A673 (cell line): ENCODE measurements around the gene H6PD. TPM values are rescaled to one million over a fixed set of nuclear protein-coding genes. Genes with fewer than 3 reads are reported as not detected.

Source experiments
- BruUV-seq: library from RNA; stranded (reverse); fragments of 400-500 nt; replicated peaks from 2 replicates; lab custom pipeline; 2021; lab: Mats Ljungman, UMichigan
- CTCF ChIA-PET: fragments of 300-600 bp; sonication (Branson Sonifier 250); formaldehyde crosslinking; loops from one replicate; lab custom pipeline; 2022; ENCODE audit warnings: antibody characterized with exemption; lab: Charles Lee
- POLR2A ChIA-PET: fragments of 300-600 bp; sonication (Branson Sonifier 250); formaldehyde crosslinking; loops from one replicate; lab custom pipeline; 2022; ENCODE audit warnings: antibody characterized with exemption; ENCODE audit not compliant: low non-redundant PET; lab: Charles Lee
- DNase-seq: peaks from one replicate; pipeline ENCODE4 v3.0.0-alpha.2; 2015; ENCODE audit warnings: low spot score
- H3K27ac ChIP-seq: fragments of 200-600 bp; sonication (generic); 2 replicates; pipeline ENCODE4 v1.5.1; 2016; ENCODE audit warnings: mixed run types, low read depth, mild to moderate bottlenecking, mixed read lengths, antibody characterized with exemption, low read length; ENCODE audit not compliant: poor library complexity, severe bottlenecking
- H3K27me3 ChIP-seq: fragments of 200-600 bp; sonication (generic); replicated peaks from 2 replicates; pipeline ENCODE4 v1.6.1; 2017; ENCODE audit warnings: mixed run types, low read depth, mild to moderate bottlenecking, mixed read lengths, antibody characterized with exemption, low read length; ENCODE audit not compliant: insufficient read depth, poor library complexity
- H3K36me3 ChIP-seq: fragments of 200-600 bp; sonication (generic); 2 replicates; pipeline ENCODE4 v1.6.1; 2016; ENCODE audit warnings: mixed run types, mild to moderate bottlenecking, mixed read lengths, antibody characterized with exemption, low read length; ENCODE audit not compliant: insufficient read depth, poor library complexity, severe bottlenecking
- H3K4me1 ChIP-seq: fragments of 200-600 bp; sonication (generic); 2 replicates; pipeline ENCODE4 v1.6.1; 2017; ENCODE audit warnings: mixed run types, mild to moderate bottlenecking, mixed read lengths, antibody characterized with exemption, low read length; ENCODE audit not compliant: insufficient read depth, poor library complexity, severe bottlenecking
- H3K4me3 ChIP-seq: fragments of 200-600 bp; sonication (generic); 2 replicates; pipeline ENCODE4 v1.5.1; 2016; ENCODE audit warnings: low read depth, mixed run types, mild to moderate bottlenecking, mixed read lengths, low read length; ENCODE audit not compliant: poor library complexity, severe bottlenecking
- H3K9me3 ChIP-seq: fragments of 200-600 bp; sonication (generic); 2 replicates; pipeline ENCODE4 v1.6.1; 2016; ENCODE audit warnings: mixed run types, low read depth, mild to moderate bottlenecking, mixed read lengths, antibody characterized with exemption, low read length; ENCODE audit not compliant: poor library complexity, severe bottlenecking
- EZH2 ChIP-seq: fragments of 200-600 bp; sonication (generic); IDR thresholded peaks from 2 replicates; pipeline ENCODE4 v1.6.1; 2017; ENCODE audit warnings: borderline replicate concordance, low read depth, mild to moderate bottlenecking, mixed read lengths, antibody characterized with exemption, low read length; ENCODE audit not compliant: poor library complexity, severe bottlenecking
- intact Hi-C: fragments of 100-400 bp; cut with micrococcal nuclease; formaldehyde crosslinking; loops from one replicate; pipeline ENCODE4 v1.10.0; 2022; ENCODE audit not compliant: unreplicated experiment
- total RNA-seq: library from RNA; stranded (reverse); gene quantifications from 2 replicates; pipeline ENCODE4 v1.2.3, GENCODE V29; 2021
- TF ChIP-seq, protein P1 (sequence below): fragments of 300-800, 200-600 bp; sonication (generic); conservative IDR thresholded peaks from 2 replicates; pipeline ENCODE4 v1.5.1; 2017; ENCODE audit warnings: low read depth, mild to moderate bottlenecking, antibody characterized with exemption, low read length, moderate library complexity, mixed read lengths

The H6PD gene
- total RNA-seq, 1 experiment from 2014 or later = 6.2 TPM

DNA sequence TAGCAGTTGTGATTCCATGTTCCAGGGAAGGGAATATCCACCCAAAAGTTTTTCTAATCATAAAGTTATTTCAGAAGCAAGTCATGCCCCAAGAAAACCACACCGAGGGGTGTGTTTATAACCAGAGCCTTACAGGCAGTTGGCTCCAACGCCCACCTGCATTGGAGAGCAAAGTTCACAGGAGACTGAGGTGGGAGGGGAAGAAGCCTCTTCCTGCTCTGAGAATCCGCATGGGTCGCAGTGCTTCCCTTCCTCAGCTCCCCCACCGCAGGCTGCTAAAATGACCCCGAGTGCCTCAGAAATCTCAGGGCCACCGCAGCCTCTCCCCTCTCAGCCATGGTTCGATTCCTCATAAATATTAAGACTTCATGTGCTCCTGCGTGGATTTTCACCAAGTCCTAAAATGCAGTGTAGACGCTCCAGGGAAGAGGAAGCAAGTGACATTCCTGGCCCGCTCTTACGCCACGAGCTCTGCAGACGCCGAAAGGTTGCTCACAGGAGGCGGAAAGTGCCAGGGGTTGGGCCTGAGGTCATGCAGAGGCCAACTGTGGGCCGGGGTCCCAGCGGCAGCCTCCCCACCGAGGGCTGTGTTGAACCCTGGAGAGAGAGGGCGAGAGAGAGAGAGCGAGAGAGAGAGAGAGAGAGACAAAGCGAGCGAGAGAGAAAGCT is 44.7 kb downstream of the H6PD start:
- ChIA-PET CTCF (interaction anchor here (0.5 kb wide), 1 partner anchor 10 kb away, joined by 5 read pairs; no protein-coding TSS in a partner anchor), POLR2A (no interaction called here)
- H3K4me1 ChIP-seq = peaks cover 6% of the 10 kb centered on the region
- H3K4me3 ChIP-seq = no peak overlapping the region
- no peak for TF ChIP-seq EZH2
- TF ChIP-seq, protein P1, sequence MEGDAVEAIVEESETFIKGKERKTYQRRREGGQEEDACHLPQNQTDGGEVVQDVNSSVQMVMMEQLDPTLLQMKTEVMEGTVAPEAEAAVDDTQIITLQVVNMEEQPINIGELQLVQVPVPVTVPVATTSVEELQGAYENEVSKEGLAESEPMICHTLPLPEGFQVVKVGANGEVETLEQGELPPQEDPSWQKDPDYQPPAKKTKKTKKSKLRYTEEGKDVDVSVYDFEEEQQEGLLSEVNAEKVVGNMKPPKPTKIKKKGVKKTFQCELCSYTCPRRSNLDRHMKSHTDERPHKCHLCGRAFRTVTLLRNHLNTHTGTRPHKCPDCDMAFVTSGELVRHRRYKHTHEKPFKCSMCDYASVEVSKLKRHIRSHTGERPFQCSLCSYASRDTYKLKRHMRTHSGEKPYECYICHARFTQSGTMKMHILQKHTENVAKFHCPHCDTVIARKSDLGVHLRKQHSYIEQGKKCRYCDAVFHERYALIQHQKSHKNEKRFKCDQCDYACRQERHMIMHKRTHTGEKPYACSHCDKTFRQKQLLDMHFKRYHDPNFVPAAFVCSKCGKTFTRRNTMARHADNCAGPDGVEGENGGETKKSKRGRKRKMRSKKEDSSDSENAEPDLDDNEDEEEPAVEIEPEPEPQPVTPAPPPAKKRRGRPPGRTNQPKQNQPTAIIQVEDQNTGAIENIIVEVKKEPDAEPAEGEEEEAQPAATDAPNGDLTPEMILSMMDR = no peak
- intact Hi-C loops = no loop called here
- H3K36me3 ChIP-seq = no peaks in the 10 kb centered on the region
- DNase-seq = no peak
- no peaks in the 10 kb centered on the region for H3K9me3 ChIP-seq
- no peaks in the 10 kb centered on the region for H3K27me3 ChIP-seq
- no peak overlapping the region for H3K27ac ChIP-seq
- BruUV-seq = no TSS peak

DNA sequence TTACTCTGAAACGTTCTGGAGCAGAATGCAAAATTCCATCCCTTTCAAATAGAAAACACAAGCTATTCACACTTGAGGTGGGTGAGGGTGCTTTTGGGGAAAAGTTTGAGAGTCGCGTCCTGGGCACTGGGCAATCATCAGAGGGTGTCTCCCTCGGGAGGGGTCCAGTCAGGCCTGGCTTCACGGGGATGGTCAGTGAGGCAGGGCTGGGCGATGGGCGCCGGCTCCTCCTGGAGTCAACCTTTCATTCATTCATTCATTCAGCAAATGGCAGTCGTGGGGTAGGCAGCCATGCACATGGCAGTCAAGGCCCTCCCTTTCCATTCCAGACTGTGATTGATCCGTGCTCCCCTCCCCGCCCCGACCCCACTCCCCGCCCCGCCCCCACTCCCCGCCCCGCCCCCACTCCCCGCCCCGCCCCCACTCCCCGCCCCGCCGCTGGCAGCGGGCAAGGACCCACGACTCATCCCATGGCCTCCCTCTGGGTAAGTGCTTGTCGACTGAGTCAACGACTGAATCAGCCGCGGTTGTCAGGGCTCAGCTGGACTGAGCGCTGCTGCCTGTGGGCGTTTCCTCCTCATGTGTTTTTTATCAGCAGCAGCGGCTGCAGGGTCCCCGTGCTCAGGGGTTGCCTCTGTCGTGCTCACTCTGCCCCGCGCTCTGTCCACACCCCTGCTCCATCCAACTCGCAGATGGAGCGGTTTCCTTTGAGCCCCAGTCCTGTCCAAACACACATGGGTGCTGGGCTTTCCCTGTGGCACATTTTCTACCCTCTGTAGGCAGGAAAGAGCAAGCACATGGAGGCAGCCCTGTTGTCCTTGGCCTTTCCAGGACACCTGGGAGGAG is 45.7 kb downstream of the H6PD start:
- ChIA-PET POLR2A (no interaction called here), CTCF (no interaction called here)
- Histone ChIP-seq H3K4me1 (peaks cover 6% of the 10 kb centered on the region), H3K4me3 (no peak overlapping the region), H3K9me3 (no peaks in the 10 kb centered on the region), H3K27ac (no peak overlapping the region), H3K27me3 (no peaks in the 10 kb centered on the region), H3K36me3 (no peaks in the 10 kb centered on the region)
- intact Hi-C loops = no loop called here
- DNase-seq = peak; percentile 69
- BruUV-seq = no TSS peak
- no peak for TF ChIP-seq EZH2
- TF ChIP-seq, protein P1 = no peak

DNA sequence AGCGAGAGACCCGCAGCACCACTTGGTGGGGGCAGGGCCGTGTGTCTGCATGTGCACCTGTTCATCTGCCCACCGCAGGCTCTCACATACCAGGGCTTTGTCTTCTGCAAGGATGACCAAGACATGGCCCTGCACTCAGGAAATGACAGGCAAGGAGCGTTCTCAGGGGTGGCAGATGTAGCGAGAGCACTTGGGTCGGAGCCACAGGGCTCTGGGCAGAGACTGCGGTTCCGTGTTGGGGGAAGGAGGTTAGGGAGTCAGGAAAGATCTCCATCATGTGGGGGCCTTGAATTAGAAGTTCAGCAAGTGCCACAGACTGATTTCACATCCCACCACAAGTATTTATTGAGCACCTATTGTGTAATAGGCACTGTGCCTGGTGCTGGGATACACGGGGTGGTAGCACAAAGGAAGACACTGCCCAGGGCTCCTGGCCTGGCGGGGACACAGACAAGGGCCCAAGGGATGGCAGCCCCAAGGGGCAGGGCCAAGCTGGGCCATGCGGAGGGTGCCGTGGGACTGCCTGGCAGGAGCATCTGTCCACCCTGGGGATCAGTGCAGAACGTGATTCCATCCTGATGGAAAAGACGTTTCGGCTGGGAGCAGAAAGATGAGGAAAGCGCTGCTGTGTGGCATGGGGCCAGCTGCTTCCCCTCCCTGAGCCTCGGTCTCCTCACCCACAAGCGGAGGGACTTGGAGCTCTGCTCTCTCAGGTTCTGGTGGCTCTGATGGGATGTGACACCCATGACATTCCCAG is 46.7 kb downstream of the H6PD start:
- ChIA-PET POLR2A (no interaction called here), CTCF (interaction anchor here (0.6 kb wide), 1 partner anchor 189 kb away, joined by 8 read pairs; no protein-coding TSS in a partner anchor)
- BruUV-seq = no TSS peak
- no peak for DNase-seq
- Histone ChIP-seq H3K27ac (no peak overlapping the region), H3K9me3 (no peaks in the 10 kb centered on the region), H3K4me1 (peaks cover 6% of the 10 kb centered on the region), H3K4me3 (no peak overlapping the region), H3K27me3 (no peaks in the 10 kb centered on the region), H3K36me3 (no peaks in the 10 kb centered on the region)
- intact Hi-C loops = no loop called here
- TF ChIP-seq, protein P1 = no peak
